IMR-90 (cell line): ENCODE measurements around the gene SLC8A3. TPM values are rescaled to one million over a fixed set of nuclear protein-coding genes. Genes with fewer than 3 reads are reported as not detected.

Experiments
- ATAC-seq: fragments of 200-7000 bp; cut with Tn5 transposase; 2 replicates; pipeline ENCODE4 v1.9.1; 2020; ENCODE audit warnings: low read depth, mild to moderate bottlenecking, moderate library complexity
- BruUV-seq: library from RNA; stranded (reverse); fragments of 400-500 nt; replicated peaks from 2 replicates; lab custom pipeline; 2021; lab: Mats Ljungman, UMichigan
- CTCF ChIA-PET: fragments of 300-600 bp; formaldehyde crosslinking; extraction: SDS; loops from one replicate; lab custom pipeline; 2021; ENCODE audit warnings: antibody characterized with exemption; lab: Yijun Ruan, JAX
- POLR2A ChIA-PET: fragments of 300-600 bp; sonication (Branson Sonifier 250); formaldehyde crosslinking; loops from one replicate; lab custom pipeline; 2022; ENCODE audit warnings: antibody characterized with exemption; ENCODE audit not compliant: unreplicated experiment; lab: Charles Lee
- DNase-seq: peaks from one replicate; pipeline ENCODE4 v3.0.0; 2013
- H2AFZ ChIP-seq: replicated peaks from 2 replicates; pipeline ENCODE3; 2013; ENCODE audit warnings: low read length, mild to moderate bottlenecking; ENCODE audit not compliant: poor library complexity
- H2AK5ac ChIP-seq: 2 replicates; pipeline ENCODE4 v1.6.1; 2013; ENCODE audit warnings: low read depth, low read length, inconsistent platforms
- H2AK9ac ChIP-seq: replicated peaks from 2 replicates; pipeline ENCODE3; 2013; ENCODE audit warnings: mild to moderate bottlenecking, low read depth, low read length, moderate library complexity; ENCODE audit not compliant: poor library complexity
- H2BK120ac ChIP-seq: 2 replicates; pipeline ENCODE4 v1.6.1; 2013; ENCODE audit warnings: low read depth, low read length, inconsistent platforms
- H2BK15ac ChIP-seq: 3 replicates; pipeline ENCODE4 v1.6.1; 2013; ENCODE audit warnings: low read depth, low read length, inconsistent platforms
- H2BK20ac ChIP-seq: 2 replicates; pipeline ENCODE4 v1.6.1; 2013; ENCODE audit warnings: low read depth, mild to moderate bottlenecking, inconsistent platforms, low read length, moderate library complexity
- H2BK5ac ChIP-seq: 2 replicates; pipeline ENCODE4 v1.6.1; 2013; ENCODE audit warnings: mild to moderate bottlenecking, low read depth, low read length, inconsistent platforms; ENCODE audit not compliant: poor library complexity, severe bottlenecking
- H3K14ac ChIP-seq: replicated peaks from 2 replicates; pipeline ENCODE4 v1.6.1; 2013; ENCODE audit warnings: low read depth, low read length, inconsistent platforms
- H3K18ac ChIP-seq: 2 replicates; pipeline ENCODE4 v1.6.1; 2013; ENCODE audit warnings: low read depth, low read length, control low read depth
- H3K23ac ChIP-seq: 2 replicates; pipeline ENCODE4 v1.6.1; 2013; ENCODE audit warnings: low read depth, low read length, inconsistent platforms
- H3K27ac ChIP-seq: 2 replicates; pipeline ENCODE4 v1.5.1; 2013; ENCODE audit warnings: mild to moderate bottlenecking, control low read depth, low read length; ENCODE audit not compliant: insufficient read depth
- H3K27me3 ChIP-seq: 2 replicates; pipeline ENCODE4 v1.6.1; 2013; ENCODE audit warnings: low read length; ENCODE audit not compliant: control insufficient read depth, insufficient read depth
- H3K36me3 ChIP-seq: 2 replicates; pipeline ENCODE4 v1.6.1; 2013; ENCODE audit warnings: low read length, mixed read lengths; ENCODE audit not compliant: control insufficient read depth, insufficient read depth
- H3K4ac ChIP-seq: 2 replicates; pipeline ENCODE4 v1.6.1; 2013; ENCODE audit warnings: low read depth, low read length, inconsistent platforms
- H3K4me1 ChIP-seq: 2 replicates; pipeline ENCODE4 v1.6.1; 2013; ENCODE audit warnings: low read length, mixed read lengths; ENCODE audit not compliant: control insufficient read depth, insufficient read depth
- H3K4me2 ChIP-seq: 2 replicates; pipeline ENCODE4 v1.6.1; 2013; ENCODE audit warnings: low read depth, mild to moderate bottlenecking, control low read depth, low read length, moderate library complexity
- H3K4me3 ChIP-seq: 2 replicates; pipeline ENCODE4 v1.5.1; 2013; ENCODE audit warnings: low read depth, mild to moderate bottlenecking, control low read depth, low read length, moderate library complexity; ENCODE audit not compliant: insufficient read depth
- H3K56ac ChIP-seq: 2 replicates; pipeline ENCODE4 v1.6.1; 2013; ENCODE audit warnings: low read length, inconsistent platforms; ENCODE audit not compliant: insufficient read depth; ENCODE audit errors: extremely low read depth
- H3K79me1 ChIP-seq, 2 experiments: 2 replicates each; pipeline ENCODE4 v1.6.1; 2013; ENCODE audit warnings: low read length in 2 of 2, inconsistent platforms in 1 of 2, low read depth in 1 of 2
- H3K9ac ChIP-seq: 2 replicates; pipeline ENCODE4 v1.6.1; 2013; ENCODE audit warnings: low read depth, low read length, control low read depth
- H3K9me1 ChIP-seq: 2 replicates; pipeline ENCODE4 v1.6.1; 2013; ENCODE audit warnings: low read length, inconsistent platforms; ENCODE audit not compliant: insufficient read depth
- H3K9me3 ChIP-seq: 2 replicates; pipeline ENCODE4 v1.6.1; 2013; ENCODE audit warnings: low read length; ENCODE audit not compliant: control insufficient read depth, insufficient read depth
- H4K20me1 ChIP-seq: 2 replicates; pipeline ENCODE4 v1.6.1; 2013; ENCODE audit warnings: low read length, inconsistent platforms; ENCODE audit not compliant: insufficient read depth
- H4K5ac ChIP-seq: 2 replicates; pipeline ENCODE4 v1.6.1; 2013; ENCODE audit warnings: mild to moderate bottlenecking, low read depth, low read length, control low read depth
- H4K8ac ChIP-seq, 2 experiments: 2 replicates each; pipeline ENCODE4 v1.6.1; 2013; ENCODE audit warnings: low read depth in 2 of 2, low read length in 2 of 2, control low read depth in 1 of 2, inconsistent platforms in 1 of 2
- H4K91ac ChIP-seq: 2 replicates; pipeline ENCODE4 v1.6.1; 2013; ENCODE audit warnings: low read depth, low read length, inconsistent platforms; ENCODE audit not compliant: insufficient read depth
- CTCF ChIP-seq: conservative IDR thresholded peaks from 2 replicates; pipeline ENCODE4 v1.5.1; 2012; ENCODE audit warnings: mild to moderate bottlenecking, low read depth, low read length, improper control_type of control experiment
- MAFK ChIP-seq: IDR thresholded peaks from 2 replicates; pipeline ENCODE4 v1.6.1; 2012; ENCODE audit warnings: low read depth, low read length, improper control_type of control experiment
- RAD21 ChIP-seq: IDR thresholded peaks from 2 replicates; pipeline ENCODE4 v1.6.1; 2012; ENCODE audit warnings: low read length, improper control_type of control experiment
- SMC3 ChIP-seq: fragments of 150-350 bp; IDR thresholded peaks from 2 replicates; pipeline ENCODE4 v1.6.1; 2016; ENCODE audit warnings: low read depth, mild to moderate bottlenecking, antibody characterized with exemption, low read length, moderate library complexity
- WGBS, 2 experiments: methylation state at CpG; one replicate each; pipeline versions ENCODE4 v1.1.5 to v1.1.7; 2013; ENCODE audit warnings: missing lambda C conversion rate in 2 of 2; ENCODE audit not compliant: insufficient read length in 1 of 2; ENCODE audit errors: extremely low coverage in 2 of 2; 5-methylcytosine and 5-hydroxymethylcytosine counted together
- dilution Hi-C: fragments of 300-500 bp; cut with HindIII; formaldehyde crosslinking; loops from one replicate; pipeline ENCODE4 v1.14.3; 2018; ENCODE audit warnings: low sequenced_read_pairs; ENCODE audit not compliant: unreplicated experiment
- in situ Hi-C: fragments of 300-500 bp; cut with MboI; formaldehyde crosslinking; loops from 3 replicates; pipeline ENCODE4 v1.14.3; 2019; ENCODE audit warnings: low sequenced_read_pairs, inconsistent platforms, mixed read lengths
- intact Hi-C: fragments of 100-400 bp; cut with micrococcal nuclease; formaldehyde crosslinking; loops from 2 replicates; pipeline ENCODE4 v1.10.0; 2022
- polyA plus RNA-seq, 3 experiments: library from polyadenylated mRNA; depleted of rRNA; stranded (reverse); fragments of >200 nt; gene quantifications; 2 replicates each; pipeline ENCODE4 v1.2.3, GENCODE V29; 2012; ENCODE audit warnings: low replicate concordance in 1 of 3
- total RNA-seq: library from RNA; depleted of rRNA; stranded (reverse); fragments of >200 nt; gene quantifications from 2 replicates; pipeline ENCODE4 v1.2.3, GENCODE V29; 2012

SLC8A3 gene
- total and polyA plus RNA-seq, 2 of the 4 experiments (the other 2 are of a cell fraction), result under 0.01 TPM; not detected in 1

GRCh38 chr14:70086685-70087379, 101.9 kb downstream of the SLC8A3 start:
- ATAC-seq (peak; percentile 60), DNase-seq (peak; percentile 54)
- H2AK5ac ChIP-seq, result no peak overlapping the region
- H3K4me3 ChIP-seq, result no peak overlapping the region
- H3K9ac ChIP-seq, result no peak overlapping the region
- ChIA-PET CTCF (interaction anchor here (0.6 to 1.4 kb wide), 6 partner anchors 13 to 481 kb away, joined by 3 to 5 read pairs (median 4); no protein-coding TSS in a partner anchor), POLR2A (no interaction called here)
- no peak overlapping the region for H3K18ac ChIP-seq
- no peak overlapping the region for H3K23ac ChIP-seq
- no peak overlapping the region for H4K91ac ChIP-seq
- BruUV-seq, result no TSS peak
- no peak overlapping the region for H3K14ac ChIP-seq
- no peak overlapping the region for H3K56ac ChIP-seq
- no peak overlapping the region for H2BK15ac ChIP-seq
- no peaks in the 10 kb centered on the region for H3K36me3 ChIP-seq
- no peaks in the 10 kb centered on the region for H3K9me3 ChIP-seq
- H2BK5ac ChIP-seq, result no peak overlapping the region
- no peak overlapping the region for H4K5ac ChIP-seq
- in situ Hi-C loops, result no loop called here
- no peak overlapping the region for H2BK120ac ChIP-seq
- H4K20me1 ChIP-seq, result no peaks in the 10 kb centered on the region
- H3K4ac ChIP-seq, result no peak overlapping the region
- no peak overlapping the region for H4K8ac ChIP-seq
- no peak overlapping the region for H3K4me2 ChIP-seq
- H3K9me1 ChIP-seq, result no peaks in the 10 kb centered on the region
- no peak overlapping the region for H2BK20ac ChIP-seq
- no peak overlapping the region for H2AFZ ChIP-seq
- no CpG with 5 or more reads among the region's 5 CpGs for WGBS, 2 experiments
- H3K27ac ChIP-seq, result no peak overlapping the region
- no peaks in the 10 kb centered on the region for H3K4me1 ChIP-seq
- dilution Hi-C loops, result no loop called here
- no peak overlapping the region for H2AK9ac ChIP-seq
- no peaks in the 10 kb centered on the region for H3K27me3 ChIP-seq
- intact Hi-C loops, result loop anchor here (1.0 kb wide), 3 partner anchors 231 to 730 kb away; no protein-coding TSS in a partner anchor
- TF ChIP-seq MAFK, result no peak
- TF ChIP-seq RAD21, result peak; percentile 57
- TF ChIP-seq CTCF, result peak; percentile 61
- TF ChIP-seq SMC3, result peak; percentile 78
- no peaks in the 10 kb centered on the region for H3K79me1 ChIP-seq
